Thymus (tissue), 11 donors: ENCODE results near the gene BPI. TPM values are rescaled to one million over a fixed set of nuclear protein-coding genes. Genes with fewer than 3 reads are reported as not detected.
"Not testable (repeated sequence)": the region's sequence is repeated elsewhere in the genome, so short reads cannot be mapped to it uniquely, and the experiment has no call there.

Experiments used
- DNase-seq, 9 donors: peaks; one replicate each; pipeline ENCODE4 v3.0.0-alpha.2; 2013; ENCODE audit warnings: low spot score in 9 of 9, low read depth in 6 of 9, missing footprints in 1 of 9
- H3K27ac ChIP-seq, 2 donors: one replicate each; pipeline ENCODE4 v1.5.1; 2013; ENCODE audit warnings: control low read depth in 1 of 2, low read depth in 1 of 2, low read length in 1 of 2, mild to moderate bottlenecking in 1 of 2, moderate library complexity in 1 of 2
- H3K27me3 ChIP-seq, 2 donors: one replicate each; pipeline ENCODE4 v1.5.1; 2013; ENCODE audit warnings: low read length in 1 of 2; ENCODE audit not compliant: control insufficient read depth in 2 of 2, insufficient read depth in 1 of 2
- H3K36me3 ChIP-seq, 2 donors: one replicate each; pipeline ENCODE4 v1.5.1; 2013; ENCODE audit warnings: low read length in 1 of 2, mild to moderate bottlenecking in 1 of 2, moderate library complexity in 1 of 2; ENCODE audit not compliant: control insufficient read depth in 2 of 2, insufficient read depth in 2 of 2
- H3K4me1 ChIP-seq, 2 donors: one replicate each; pipeline ENCODE4 v1.5.1; 2013; ENCODE audit warnings: low read length in 2 of 2; ENCODE audit not compliant: control insufficient read depth in 2 of 2, insufficient read depth in 2 of 2
- H3K4me3 ChIP-seq, 2 donors: one replicate each; pipeline ENCODE4 v1.5.1; 2013; ENCODE audit warnings: low read length in 2 of 2, control low read depth in 1 of 2, mild to moderate bottlenecking in 1 of 2
- H3K9me3 ChIP-seq, 2 donors: one replicate each; pipeline ENCODE4 v1.5.1; 2013; ENCODE audit warnings: low read length in 1 of 2, mild to moderate bottlenecking in 1 of 2; ENCODE audit not compliant: control insufficient read depth in 2 of 2, insufficient read depth in 1 of 2
- WGBS: extraction: QIAGEN DNeasy Blood & Tissue Kit; methylation state at CpG from one replicate; pipeline ENCODE4 v1.1.7; 2013; 5-methylcytosine and 5-hydroxymethylcytosine counted together
- polyA plus RNA-seq: library from polyadenylated mRNA; stranded (reverse); fragments of 200-250 nt; gene quantifications from one replicate; pipeline ENCODE4 v1.2.3, GENCODE V29; 2013
- total RNA-seq: library from RNA; stranded (reverse); fragments of 120-200 nt; gene quantifications from one replicate; pipeline ENCODE4 v1.2.4, GENCODE V29; 2013
- donor health status: healthy.

The BPI gene
- total and polyA plus RNA-seq, 2 donors, result 0.57 to 2.1 TPM

DNA sequence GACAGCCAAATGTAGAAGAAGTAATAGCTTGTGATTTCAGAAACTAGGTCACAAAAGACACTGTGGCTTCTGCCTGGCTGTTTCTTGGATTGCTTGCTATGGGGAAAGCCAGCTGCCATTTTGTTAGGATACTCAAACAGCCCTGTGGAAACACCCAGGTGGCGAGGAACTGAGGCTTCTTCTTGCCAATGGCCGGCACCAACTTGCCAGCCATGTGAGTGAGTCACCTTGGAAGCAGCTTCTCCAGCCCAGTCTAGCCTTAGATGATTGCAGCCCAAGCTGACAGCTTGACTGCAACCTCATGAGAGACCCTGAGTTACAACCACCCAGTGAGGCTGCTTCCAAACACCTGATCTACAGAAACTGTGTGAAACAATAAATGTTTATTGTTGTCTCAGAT is 31.6 kb upstream of the BPI start:
- DNase-seq, result no peak
- 91% methylated on average over 2 of the region's 2 CpGs for WGBS
- H3K27ac ChIP-seq, result no peak overlapping the region
- no peak overlapping the region for H3K4me3 ChIP-seq
- no peaks in the 10 kb centered on the region for H3K36me3 ChIP-seq
- H3K9me3 ChIP-seq, result no peaks in the 10 kb centered on the region
- no peaks in the 10 kb centered on the region for H3K27me3 ChIP-seq
- H3K4me1 ChIP-seq, result peaks cover 0 to 3% of the 10 kb centered on the region in 2 donors

DNA sequence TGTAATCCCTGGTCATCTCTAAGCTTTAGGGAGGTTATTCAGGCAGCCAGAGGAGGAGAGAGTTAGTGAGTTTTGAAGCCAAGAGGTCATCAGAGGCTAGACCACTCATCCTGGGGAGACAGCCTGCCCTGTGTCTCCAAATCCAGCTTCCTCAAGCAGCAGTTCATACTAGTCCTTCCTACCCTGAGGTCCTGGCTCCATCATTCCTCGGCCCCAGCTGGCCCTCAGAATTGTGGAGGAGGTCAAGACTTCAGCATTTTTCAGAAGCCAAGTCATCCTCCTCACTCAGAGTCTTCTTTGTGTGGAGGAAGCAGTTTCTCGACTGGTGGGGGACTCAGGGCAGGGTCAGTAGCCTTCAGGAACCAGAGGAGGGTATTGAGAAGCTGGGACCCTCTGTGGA is 31.0 kb upstream of the BPI start:
- 78% methylated on average over 2 of the region's 2 CpGs for WGBS
- Histone ChIP-seq H3K4me1 (peaks cover 0 to 3% of the 10 kb centered on the region in 2 donors), H3K27me3 (no peaks in the 10 kb centered on the region), H3K36me3 (no peaks in the 10 kb centered on the region), H3K9me3 (no peaks in the 10 kb centered on the region), H3K27ac (no peak overlapping the region), H3K4me3 (no peak overlapping the region)
- no peak for DNase-seq

DNA sequence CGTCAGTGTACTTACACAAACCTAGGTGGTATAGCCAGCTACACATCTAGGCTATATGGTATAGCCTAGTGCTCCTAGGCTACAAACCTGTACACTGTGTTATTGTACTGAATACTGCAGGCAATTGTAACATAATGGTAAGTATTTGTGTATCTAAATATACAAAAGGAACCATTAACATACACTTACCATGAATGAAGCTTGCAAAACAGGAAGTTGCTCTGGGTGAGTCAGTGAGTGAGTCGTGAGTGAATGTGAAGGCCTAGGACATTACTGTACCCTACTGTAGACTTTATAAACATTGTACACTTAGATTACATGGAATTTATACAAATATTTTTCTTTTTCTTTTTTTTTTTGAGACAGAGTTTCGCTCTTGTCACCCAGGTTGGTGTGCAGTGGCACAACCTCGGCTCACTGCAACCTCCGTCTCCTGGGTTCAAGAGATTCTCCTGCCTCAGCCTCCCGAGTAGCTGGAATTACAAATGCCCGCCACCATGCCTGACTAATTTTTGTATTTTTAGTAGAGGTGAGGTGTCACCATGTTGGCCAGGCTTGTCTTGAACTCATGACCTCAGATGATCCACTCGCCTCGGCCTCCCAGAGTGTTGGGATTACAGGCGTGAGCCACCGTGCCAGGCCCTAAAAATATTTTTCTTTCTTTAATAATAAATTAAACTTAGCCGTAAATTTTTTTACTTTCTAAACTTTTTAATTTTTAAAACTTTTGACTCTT is 28.0 kb upstream of the BPI start:
- Histone ChIP-seq H3K36me3 (no peaks in the 10 kb centered on the region), H3K27ac (no peak overlapping the region), H3K9me3 (no peaks in the 10 kb centered on the region), H3K4me1 (no peaks in the 10 kb centered on the region), H3K27me3 (peaks cover 0 to 3% of the 10 kb centered on the region in 2 donors), H3K4me3 (no peak overlapping the region)
- no peak for DNase-seq
- WGBS, result 91% methylated on average over 12 of the region's 12 CpGs

DNA sequence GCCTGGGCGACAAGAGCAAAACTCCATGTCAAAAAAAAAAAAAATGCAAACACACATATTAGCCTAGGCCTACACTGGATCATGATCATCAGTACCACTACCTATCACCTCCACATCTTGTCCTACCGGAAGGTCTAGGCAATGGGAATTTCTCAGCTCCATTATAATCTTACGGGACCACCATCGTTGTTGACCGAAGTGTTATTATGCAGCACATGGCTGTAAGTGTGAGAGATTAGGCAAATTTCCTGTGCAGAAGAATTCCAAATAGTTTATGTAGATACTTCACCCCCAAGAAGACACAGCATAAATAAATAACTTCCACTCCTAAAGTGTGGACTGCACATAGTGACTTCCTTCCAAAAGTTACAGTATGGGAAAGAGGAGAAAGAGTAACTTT is 26.7 kb upstream of the BPI start:
- H3K9me3 ChIP-seq, result no peaks in the 10 kb centered on the region
- H3K36me3 ChIP-seq, result no peaks in the 10 kb centered on the region
- no peak for DNase-seq
- 97% methylated on average over 5 of the region's 5 CpGs for WGBS
- no peak overlapping the region for H3K4me3 ChIP-seq
- peaks cover 0 to 3% of the 10 kb centered on the region in 2 donors for H3K27me3 ChIP-seq
- no peaks in the 10 kb centered on the region for H3K4me1 ChIP-seq
- no peak overlapping the region for H3K27ac ChIP-seq

DNA sequence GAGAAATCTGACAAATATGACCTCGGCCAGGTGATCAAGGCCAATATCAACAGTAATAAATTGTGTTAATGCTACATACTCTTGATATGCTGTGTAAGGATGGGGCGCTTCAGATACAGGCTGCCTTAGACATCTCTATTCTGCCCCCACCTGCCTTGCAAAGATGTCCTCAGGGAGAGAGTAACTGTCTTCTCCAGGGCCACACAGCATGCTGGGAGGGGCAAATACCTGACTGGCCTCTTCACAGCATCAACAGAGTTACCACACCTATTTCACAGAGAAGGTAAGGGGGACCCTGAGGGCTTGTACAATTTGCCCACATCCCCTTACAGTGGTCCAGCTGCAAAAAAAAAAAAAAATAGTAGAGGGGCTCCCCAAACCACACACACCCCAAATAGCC is 26.3 kb upstream of the BPI start:
- H3K27me3 ChIP-seq, result peaks cover 0 to 3% of the 10 kb centered on the region in 2 donors
- 95% methylated on average over 2 of the region's 2 CpGs for WGBS
- H3K4me1 ChIP-seq, result no peaks in the 10 kb centered on the region
- no peaks in the 10 kb centered on the region for H3K9me3 ChIP-seq
- no peak overlapping the region for H3K27ac ChIP-seq
- DNase-seq, result no peak
- no peaks in the 10 kb centered on the region for H3K36me3 ChIP-seq
- no peak overlapping the region for H3K4me3 ChIP-seq

DNA sequence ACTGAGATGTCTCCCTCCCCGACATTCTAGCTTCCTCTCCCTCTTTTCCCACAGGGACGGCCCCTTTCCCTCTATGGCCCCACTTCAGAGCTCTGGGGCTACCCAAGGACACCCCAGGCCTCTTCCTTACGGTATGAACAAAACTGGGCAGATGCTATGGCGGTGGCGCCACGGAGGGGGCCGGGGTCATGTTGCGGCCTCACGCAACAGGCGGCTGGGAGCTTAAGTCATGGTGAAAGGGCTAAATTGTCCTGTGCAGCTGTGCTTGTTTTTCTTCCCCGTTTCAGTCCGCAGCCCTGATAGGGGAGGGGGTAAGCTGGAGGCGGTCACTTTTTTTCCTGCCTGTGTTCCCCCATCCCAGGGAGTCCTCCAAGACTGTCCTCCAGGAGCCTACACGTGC is 25.8 kb upstream of the BPI start:
- no peak overlapping the region for H3K27ac ChIP-seq
- no peaks in the 10 kb centered on the region for H3K9me3 ChIP-seq
- no peaks in the 10 kb centered on the region for H3K4me1 ChIP-seq
- no peak overlapping the region for H3K4me3 ChIP-seq
- no peaks in the 10 kb centered on the region for H3K36me3 ChIP-seq
- DNase-seq, result no peak
- peaks cover 0 to 3% of the 10 kb centered on the region in 2 donors for H3K27me3 ChIP-seq
- WGBS, result 89% methylated on average over 14 of the region's 14 CpGs

DNA sequence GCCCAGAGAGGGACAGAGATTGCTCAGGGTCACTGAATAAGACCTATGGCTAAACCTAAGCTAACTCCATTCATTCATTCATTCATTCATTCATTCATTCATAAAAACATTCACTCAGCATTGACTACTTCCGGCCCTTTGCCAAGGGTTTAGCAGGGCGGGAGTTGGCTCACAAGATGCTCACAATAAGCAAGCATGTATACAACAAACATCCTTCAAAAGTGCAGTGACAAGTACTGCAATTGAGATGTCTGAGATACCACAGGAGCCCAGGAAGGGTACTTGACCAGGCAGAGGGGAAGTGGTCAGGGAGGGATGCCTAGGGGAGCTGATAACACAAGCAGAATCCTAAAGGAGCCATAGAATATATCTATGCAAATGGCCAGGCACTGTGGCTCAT is 25.2 kb upstream of the BPI start:
- no peak overlapping the region for H3K4me3 ChIP-seq
- H3K9me3 ChIP-seq, result no peaks in the 10 kb centered on the region
- peaks cover 0 to 3% of the 10 kb centered on the region in 2 donors for H3K27me3 ChIP-seq
- 97% methylated on average over 2 of the region's 2 CpGs for WGBS
- no peak for DNase-seq
- H3K27ac ChIP-seq, result no peak overlapping the region
- no peaks in the 10 kb centered on the region for H3K36me3 ChIP-seq
- H3K4me1 ChIP-seq, result no peaks in the 10 kb centered on the region

DNA sequence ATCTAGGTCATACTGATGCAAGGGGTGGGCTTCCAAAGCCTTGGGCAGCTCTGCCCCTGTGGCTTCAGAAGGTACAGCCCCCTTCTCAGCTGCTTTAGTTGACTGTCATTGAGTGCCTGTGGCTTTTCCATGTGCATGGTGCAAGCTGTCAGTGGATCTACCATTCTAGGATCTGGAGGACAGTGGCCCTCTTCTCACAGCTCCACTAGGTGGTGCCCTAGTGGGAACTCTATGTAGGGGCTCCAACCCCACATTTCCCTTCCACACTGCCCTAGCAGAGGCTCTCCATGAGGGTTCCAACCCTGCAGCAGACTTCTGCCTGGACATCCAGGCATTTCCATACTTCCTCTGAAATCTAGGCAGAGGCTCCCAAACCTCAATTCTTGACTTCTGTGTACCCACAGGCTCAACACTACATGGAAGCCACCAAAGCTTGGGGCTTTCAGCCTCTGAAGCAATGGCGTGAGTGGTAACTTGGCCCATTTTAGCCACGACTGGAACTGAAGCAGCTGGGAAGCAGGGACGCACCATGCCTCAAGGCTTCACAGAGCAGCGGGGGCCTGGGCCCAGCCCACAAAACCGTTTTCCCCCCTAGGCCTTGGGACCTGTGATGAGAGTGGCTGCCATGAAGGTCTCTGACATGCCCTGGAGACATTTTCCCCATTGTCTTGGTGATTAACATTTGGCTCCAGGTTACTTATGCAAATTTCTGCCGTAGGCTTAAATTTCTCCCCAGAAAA is 22.6 kb upstream of the BPI start:
- not testable (repeated sequence) for H3K27ac ChIP-seq, H3K4me1 ChIP-seq, H3K4me3 ChIP-seq, DNase-seq, H3K9me3 ChIP-seq, H3K27me3 ChIP-seq, H3K36me3 ChIP-seq
- WGBS, result 91% methylated on average over 6 of the region's 6 CpGs

DNA sequence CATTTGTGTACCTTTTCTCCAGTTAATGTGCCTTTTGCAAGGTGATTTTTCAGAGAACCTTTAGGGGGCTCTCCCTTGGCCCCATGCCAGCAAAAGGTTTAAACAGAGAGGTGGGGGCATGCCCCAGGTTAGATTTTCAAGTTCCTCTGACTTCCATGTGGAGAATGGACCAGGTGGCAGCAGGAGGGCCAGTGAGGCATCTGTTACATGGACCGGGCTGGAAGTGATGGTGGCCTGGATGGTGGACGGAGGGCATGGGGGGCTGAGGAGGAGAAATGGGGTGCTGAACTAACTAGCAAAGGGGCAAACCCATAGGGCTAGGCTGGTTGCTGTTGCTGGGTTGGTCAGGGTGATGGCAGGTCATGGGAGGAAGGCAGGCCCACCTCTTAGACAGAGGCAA is 20.7 kb upstream of the BPI start:
- Histone ChIP-seq H3K36me3 (no peaks in the 10 kb centered on the region), H3K4me3 (no peak overlapping the region), H3K9me3 (no peaks in the 10 kb centered on the region), H3K4me1 (no peaks in the 10 kb centered on the region), H3K27me3 (peaks cover 0 to 9% of the 10 kb centered on the region in 2 donors), H3K27ac (no peak overlapping the region)
- no peak for DNase-seq
- 98% methylated on average over 2 of the region's 2 CpGs for WGBS
